Osteoblast (primary cell): ENCODE measurements around the gene FBXW11. TPM values are rescaled to one million over a fixed set of nuclear protein-coding genes. Genes with fewer than 3 reads are reported as not detected.
"Not testable (repeated sequence)": the region's sequence is repeated elsewhere in the genome, so short reads cannot be mapped to it uniquely, and the experiment has no call there.

Experiments used
- DNase-seq: peaks from one replicate; pipeline ENCODE4 v3.0.0; 2011; ENCODE audit warnings: low spot score, mixed read lengths; ENCODE audit not compliant: insufficient read length; ENCODE audit errors: missing footprints
- H2AFZ ChIP-seq: 2 replicates; pipeline ENCODE4 v1.6.0; 2011; ENCODE audit warnings: mild to moderate bottlenecking, low read length
- H3K27ac ChIP-seq: 2 replicates; pipeline ENCODE4 v1.5.1; 2011; ENCODE audit warnings: mild to moderate bottlenecking, low read depth, low read length, moderate library complexity
- H3K27me3 ChIP-seq: 2 replicates; pipeline ENCODE4 v1.6.0; 2012; ENCODE audit warnings: mild to moderate bottlenecking, control low read depth, inconsistent platforms, low read length, moderate library complexity; ENCODE audit not compliant: insufficient read depth
- H3K36me3 ChIP-seq: 2 replicates; pipeline ENCODE4 v1.5.1; 2011; ENCODE audit warnings: mild to moderate bottlenecking, low read length, control low read depth, moderate library complexity; ENCODE audit not compliant: insufficient read depth
- H3K4me1 ChIP-seq: 2 replicates; pipeline ENCODE4 v1.5.1; 2011; ENCODE audit warnings: mild to moderate bottlenecking, low read length, control low read depth, moderate library complexity; ENCODE audit not compliant: insufficient read depth
- H3K4me2 ChIP-seq: 2 replicates; pipeline ENCODE4 v1.6.0; 2011; ENCODE audit warnings: mild to moderate bottlenecking, low read length; ENCODE audit not compliant: insufficient read depth
- H3K4me3 ChIP-seq: fragments of 200-600 bp; sonication (generic); 3 replicates; pipeline ENCODE4 v1.5.1; 2012; ENCODE audit warnings: mild to moderate bottlenecking, low read length, inconsistent platforms; ENCODE audit not compliant: insufficient read depth
- H3K79me2 ChIP-seq: 2 replicates; pipeline ENCODE4 v1.6.0; 2012; ENCODE audit warnings: mild to moderate bottlenecking, low read length, control low read depth, inconsistent platforms; ENCODE audit not compliant: insufficient read depth
- H3K9me3 ChIP-seq: 2 replicates; pipeline ENCODE4 v1.5.1; 2011; ENCODE audit warnings: low read depth, low read length, control low read depth
- H4K20me1 ChIP-seq: 2 replicates; pipeline ENCODE4 v1.6.0; 2012; ENCODE audit warnings: mild to moderate bottlenecking, low read length, control low read depth; ENCODE audit not compliant: insufficient read depth
- total RNA-seq: library from RNA; depleted of rRNA; stranded (reverse); fragments of >200 nt; gene quantifications from 2 replicates; pipeline ENCODE4 v1.2.3, GENCODE V29; 2012
- TF ChIP-seq, protein P1 (sequence below): IDR thresholded peaks from 2 replicates; pipeline ENCODE4 v1.5.1; 2011; ENCODE audit warnings: mild to moderate bottlenecking, low read depth, low read length, moderate library complexity; ENCODE audit errors: extremely low read depth

FBXW11 gene
- total RNA-seq, 1 donor: 76.7 TPM

DNA sequence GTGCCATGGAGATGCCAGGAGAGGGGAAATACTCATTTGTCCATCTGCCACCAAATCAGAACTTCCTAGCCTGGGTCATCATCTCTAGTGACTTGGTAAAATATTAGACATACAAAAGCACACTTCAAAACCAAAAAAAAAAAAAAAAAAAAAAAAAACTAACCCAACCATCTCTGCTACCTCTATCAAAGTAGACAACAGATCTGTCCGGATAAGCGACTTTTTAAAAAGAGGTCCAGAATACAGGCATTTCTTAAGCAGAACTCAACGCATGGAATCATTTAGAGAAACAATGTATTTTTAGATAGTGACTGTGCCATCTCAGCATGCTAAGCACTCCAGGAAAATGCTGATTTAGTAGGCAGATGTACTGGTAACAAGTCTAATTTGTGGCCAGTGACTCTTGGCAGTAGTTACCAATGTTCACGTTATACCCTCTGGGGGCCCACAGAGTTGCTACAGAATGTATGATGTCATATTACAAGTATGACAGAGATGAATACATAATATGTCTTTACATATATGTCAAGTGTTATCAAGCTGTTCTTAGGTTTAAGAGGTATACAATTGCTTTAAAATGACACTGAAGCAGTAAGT, 113.0 kb downstream of the FBXW11 start:
- Histone ChIP-seq H3K27me3 (no peaks in the 10 kb centered on the region), H4K20me1 (peaks cover 19% of the 10 kb centered on the region), H3K9me3 (no peaks in the 10 kb centered on the region), H3K36me3 (peaks cover 18% of the 10 kb centered on the region), H3K27ac (peak overlapping the region; percentile 25), H2AFZ (no peak overlapping the region), H3K4me3 (no peak overlapping the region), H3K4me2 (peak overlapping the region; percentile 9), H3K4me1 (peaks cover 19% of the 10 kb centered on the region), H3K79me2 (peaks cover 5% of the 10 kb centered on the region)
- peak; percentile 35 for DNase-seq
- TF ChIP-seq, protein P1, sequence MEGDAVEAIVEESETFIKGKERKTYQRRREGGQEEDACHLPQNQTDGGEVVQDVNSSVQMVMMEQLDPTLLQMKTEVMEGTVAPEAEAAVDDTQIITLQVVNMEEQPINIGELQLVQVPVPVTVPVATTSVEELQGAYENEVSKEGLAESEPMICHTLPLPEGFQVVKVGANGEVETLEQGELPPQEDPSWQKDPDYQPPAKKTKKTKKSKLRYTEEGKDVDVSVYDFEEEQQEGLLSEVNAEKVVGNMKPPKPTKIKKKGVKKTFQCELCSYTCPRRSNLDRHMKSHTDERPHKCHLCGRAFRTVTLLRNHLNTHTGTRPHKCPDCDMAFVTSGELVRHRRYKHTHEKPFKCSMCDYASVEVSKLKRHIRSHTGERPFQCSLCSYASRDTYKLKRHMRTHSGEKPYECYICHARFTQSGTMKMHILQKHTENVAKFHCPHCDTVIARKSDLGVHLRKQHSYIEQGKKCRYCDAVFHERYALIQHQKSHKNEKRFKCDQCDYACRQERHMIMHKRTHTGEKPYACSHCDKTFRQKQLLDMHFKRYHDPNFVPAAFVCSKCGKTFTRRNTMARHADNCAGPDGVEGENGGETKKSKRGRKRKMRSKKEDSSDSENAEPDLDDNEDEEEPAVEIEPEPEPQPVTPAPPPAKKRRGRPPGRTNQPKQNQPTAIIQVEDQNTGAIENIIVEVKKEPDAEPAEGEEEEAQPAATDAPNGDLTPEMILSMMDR: no peak

- Histone ChIP-seq H3K36me3 (peaks cover 18% of the 10 kb centered on the region), H3K4me3 (no peak overlapping the region), H3K9me3 (no peaks in the 10 kb centered on the region), H2AFZ (no peak overlapping the region), H3K4me2 (no peak overlapping the region), H4K20me1 (peaks cover 19% of the 10 kb centered on the region), H3K27me3 (no peaks in the 10 kb centered on the region), H3K79me2 (peaks cover 5% of the 10 kb centered on the region), H3K4me1 (peaks cover 14% of the 10 kb centered on the region), H3K27ac (no peak overlapping the region)
- TF ChIP-seq, protein P1: no peak
- no peak for DNase-seq
Measured at GRCh38 chr5:171891595-171891994, 114.8 kb downstream of the FBXW11 start.

DNA sequence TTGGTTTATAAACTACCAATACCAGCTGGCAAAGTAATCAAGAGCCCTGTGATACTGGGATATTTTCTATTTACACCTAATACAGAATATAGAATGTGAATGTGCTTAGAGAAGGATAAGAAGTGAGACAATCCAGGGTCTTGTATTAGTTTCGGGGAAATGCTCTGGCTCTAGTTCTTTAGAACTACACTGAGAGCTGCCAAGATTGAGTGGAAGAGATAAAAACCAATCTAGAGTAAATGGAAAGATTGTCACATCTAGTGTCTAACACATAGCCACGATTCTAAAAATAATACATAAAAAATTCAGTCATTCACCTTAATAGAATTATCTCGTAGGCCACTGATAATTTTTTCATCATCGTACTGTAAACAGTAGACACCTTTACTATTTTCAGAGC, 115.3 kb downstream of the FBXW11 start:
- Histone ChIP-seq H3K4me3 (no peak overlapping the region), H3K36me3 (peaks cover 18% of the 10 kb centered on the region), H3K4me2 (no peak overlapping the region), H3K27ac (no peak overlapping the region), H3K9me3 (no peaks in the 10 kb centered on the region), H3K79me2 (peaks cover 5% of the 10 kb centered on the region), H2AFZ (no peak overlapping the region), H3K27me3 (no peaks in the 10 kb centered on the region), H3K4me1 (peaks cover 14% of the 10 kb centered on the region), H4K20me1 (peaks cover 17% of the 10 kb centered on the region)
- DNase-seq: no peak
- TF ChIP-seq, protein P1: no peak

GRCh38 chr5:171888051-171888481, 118.4 kb downstream of the FBXW11 start:
- no peaks in the 10 kb centered on the region for H3K27me3 ChIP-seq
- no peaks in the 10 kb centered on the region for H3K9me3 ChIP-seq
- no peak overlapping the region for H3K27ac ChIP-seq
- peaks cover 5% of the 10 kb centered on the region for H3K79me2 ChIP-seq
- TF ChIP-seq, protein P1: no peak
- no peak overlapping the region for H2AFZ ChIP-seq
- H3K36me3 ChIP-seq: peaks cover 18% of the 10 kb centered on the region
- H3K4me3 ChIP-seq: no peak overlapping the region
- H4K20me1 ChIP-seq: no peaks in the 10 kb centered on the region
- DNase-seq: no peak
- no peak overlapping the region for H3K4me2 ChIP-seq
- H3K4me1 ChIP-seq: peaks cover 3% of the 10 kb centered on the region

GRCh38 chr5:171886037-171886436, 120.4 kb downstream of the FBXW11 start:
- not testable (repeated sequence) for H3K4me1 ChIP-seq, H3K27ac ChIP-seq, DNase-seq, H3K4me2 ChIP-seq, H3K27me3 ChIP-seq, H3K4me3 ChIP-seq, H2AFZ ChIP-seq, H3K9me3 ChIP-seq, H4K20me1 ChIP-seq, H3K36me3 ChIP-seq, H3K79me2 ChIP-seq
